Upper lobe of left lung (tissue), 4 donors: ENCODE results near the gene GGNBP2.

Experiments used
- CTCF ChIP-seq, 6 experiments: fragments of 450-650 bp in 4 of 6; fragments of 200-600 bp in 2 of 6; sonication (generic) in 2 of 6; IDR thresholded peaks; one replicate each; pipeline ENCODE4 v1.5.1; 2016 to 2019; ENCODE audit warnings: antibody characterized with exemption in 6 of 6
- POLR2A ChIP-seq, 4 donors: fragments of 450-650 bp; IDR thresholded peaks; one replicate each; pipeline ENCODE4 v1.5.1; 2016 to 2017; ENCODE audit warnings: antibody characterized with exemption in 4 of 4, mild to moderate bottlenecking in 2 of 4
- POLR2AphosphoS5 ChIP-seq, 2 donors: sonication (generic); formaldehyde crosslinking; IDR thresholded peaks; one replicate each; pipeline ENCODE4 v1.5.1; 2017; ENCODE audit warnings: antibody characterized with exemption in 2 of 2

GRCh38 chr17:36629252-36629847 is 84.6 kb downstream of the GGNBP2 start:
- TF ChIP-seq CTCF (IDR thresholded peaks at IDR 0.05) (peak; percentile 94 to 99 (median 98)), POLR2A (IDR thresholded peaks at IDR 0.05) (no peak), POLR2AphosphoS5 (IDR thresholded peaks at IDR 0.05) (no peak)
